NCI-H146 treated with DMSO at 0.1 percent for 48 hours (cell line): Measurements from ENCODE around the gene ARID2.

Experiments used
- DNase-seq: peaks from one replicate; lab custom pipeline; 2025; ENCODE audit not compliant: unreplicated experiment; lab: John Stamatoyannopoulos, UW

ARID2 gene

GRCh38 chr12:45915405-45915804, 185.9 kb downstream of the ARID2 start:
- DNase-seq = no peak

- no peak for DNase-seq
Observed at GRCh38 chr12:45918818-45919217, 189.3 kb downstream of the ARID2 start.

GRCh38 chr12:45928309-45928708, 198.8 kb downstream of the ARID2 start:
- no peak for DNase-seq

- DNase-seq = no peak
Observed at GRCh38 chr12:45930369-45930768, 200.9 kb downstream of the ARID2 start.

GRCh38 chr12:45933504-45933903, 204.0 kb downstream of the ARID2 start:
- no peak for DNase-seq

- no peak for DNase-seq
Observed at GRCh38 chr12:45934956-45935355, 205.4 kb downstream of the ARID2 start.

GRCh38 chr12:45938566-45938965, 209.1 kb downstream of the ARID2 start:
- DNase-seq = no peak

- no peak for DNase-seq
Observed at GRCh38 chr12:45939759-45940158, 210.3 kb downstream of the ARID2 start.

- DNase-seq = no peak
Observed at GRCh38 chr12:45944771-45945170, 215.3 kb downstream of the ARID2 start.

- no peak for DNase-seq
Observed at GRCh38 chr12:45946435-45946834, 216.9 kb downstream of the ARID2 start.

- DNase-seq = no peak
Observed at GRCh38 chr12:45948546-45948945, 219.0 kb downstream of the ARID2 start.
